Testis (tissue), 3 donors: ENCODE measurements around the gene WDR19. TPM values are rescaled to one million over a fixed set of nuclear protein-coding genes. Genes with fewer than 3 reads are reported as not detected.
"Not testable (repeated sequence)": the region's sequence is repeated elsewhere in the genome, so short reads cannot be mapped to it uniquely, and the experiment has no call there.

ENCODE experiments used
- DNase-seq: peaks from one replicate; pipeline ENCODE4 v3.0.0-alpha.2; 2019
- H3K27ac ChIP-seq, 2 donors: fragments of 200-600 bp; sonication (generic); one replicate each; pipeline ENCODE4 v1.5.1; 2019
- H3K27me3 ChIP-seq: fragments of 200-600 bp; sonication (generic); one replicate; pipeline ENCODE4 v1.5.1; 2019
- H3K36me3 ChIP-seq: fragments of 200-600 bp; sonication (generic); one replicate; pipeline ENCODE4 v1.5.1; 2017; ENCODE audit warnings: low read depth; ENCODE audit errors: missing control alignments
- H3K4me1 ChIP-seq: fragments of 200-600 bp; sonication (generic); one replicate; pipeline ENCODE4 v1.5.1; 2019
- H3K4me3 ChIP-seq, 2 donors: fragments of 200-600 bp; sonication (generic); one replicate each; pipeline ENCODE4 v1.5.1; 2017 to 2019
- H3K9me3 ChIP-seq: fragments of 200-600 bp; sonication (generic); one replicate; pipeline ENCODE4 v1.5.1; 2017
- POLR2A ChIP-seq: fragments of 450-650 bp; IDR thresholded peaks from one replicate; pipeline ENCODE4 v1.6.1; 2017; ENCODE audit warnings: antibody characterized with exemption, mild to moderate bottlenecking, moderate library complexity
- WGBS, 2 donors: methylation state at CpG; one replicate each; pipeline ENCODE4 v1.1.5; 2018; 5-methylcytosine and 5-hydroxymethylcytosine counted together
- intact Hi-C: fragments of 100-400 bp; cut with DNase I; formaldehyde crosslinking; loops from one replicate; pipeline ENCODE4 v1.15.1; 2023; ENCODE audit warnings: low total_unique reads
- polyA plus RNA-seq: library from polyadenylated mRNA; stranded (reverse); fragments of 350-450 nt; fragmentation: Illumina TruSeq; extraction: RNeasy Lipid Tissue Mini Kit (QIAGEN cat#74804); gene quantifications from one replicate; pipeline ENCODE4 v1.2.3, GENCODE V29; 2014; ENCODE audit warnings: low read depth, low replicate concordance; ENCODE audit not compliant: insufficient read depth
- total RNA-seq, 2 donors: library from RNA; depleted of rRNA; stranded (reverse); fragments of >200 nt; gene quantifications; one replicate each; pipeline ENCODE4 v1.2.3, GENCODE V29; 2016
- TF ChIP-seq, protein P1 (sequence below), 3 experiments: fragments of 450-650 bp in 2 of 3; fragments of 200-600 bp in 1 of 3; sonication (generic) in 1 of 3; IDR thresholded peaks; one replicate each; pipeline ENCODE4 v1.5.1; 2016 to 2019; ENCODE audit warnings: antibody characterized with exemption in 3 of 3, mild to moderate bottlenecking in 2 of 3, moderate library complexity in 1 of 3

Gene WDR19
- total and polyA plus RNA-seq, 3 donors from 2014 or later = 44.6 to 56.5 (median 49.3) TPM

DNA sequence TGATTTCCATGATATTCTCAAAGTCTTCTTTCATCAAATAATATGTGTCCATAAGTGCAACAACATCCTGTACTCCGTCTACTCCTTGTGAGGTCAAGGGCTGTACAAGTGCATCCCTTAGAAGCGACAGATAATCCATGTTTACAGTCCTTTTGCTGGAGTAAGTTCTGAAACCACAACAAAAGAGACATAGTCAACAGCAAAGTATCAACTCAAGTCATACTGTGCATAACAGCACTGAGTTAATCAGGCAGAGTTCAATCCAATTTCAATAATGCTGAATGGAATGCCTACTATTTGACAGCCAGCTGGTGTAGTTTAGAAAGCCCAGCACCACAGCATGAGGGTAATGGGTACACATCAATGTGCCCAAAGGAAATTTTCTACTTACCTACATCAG is 109.4 kb downstream of the WDR19 start:
- no peak for DNase-seq
- WGBS, 2 donors = 87 to 91% methylated on average over 2 of the region's 2 CpGs
- Histone ChIP-seq H3K27ac (no peak overlapping the region), H3K4me3 (no peak overlapping the region), H3K9me3 (no peaks in the 10 kb centered on the region), H3K4me1 (no peaks in the 10 kb centered on the region), H3K36me3 (no peaks in the 10 kb centered on the region), H3K27me3 (no peaks in the 10 kb centered on the region)
- intact Hi-C loops = no loop called here
- no peak for TF ChIP-seq POLR2A
- TF ChIP-seq, protein P1, sequence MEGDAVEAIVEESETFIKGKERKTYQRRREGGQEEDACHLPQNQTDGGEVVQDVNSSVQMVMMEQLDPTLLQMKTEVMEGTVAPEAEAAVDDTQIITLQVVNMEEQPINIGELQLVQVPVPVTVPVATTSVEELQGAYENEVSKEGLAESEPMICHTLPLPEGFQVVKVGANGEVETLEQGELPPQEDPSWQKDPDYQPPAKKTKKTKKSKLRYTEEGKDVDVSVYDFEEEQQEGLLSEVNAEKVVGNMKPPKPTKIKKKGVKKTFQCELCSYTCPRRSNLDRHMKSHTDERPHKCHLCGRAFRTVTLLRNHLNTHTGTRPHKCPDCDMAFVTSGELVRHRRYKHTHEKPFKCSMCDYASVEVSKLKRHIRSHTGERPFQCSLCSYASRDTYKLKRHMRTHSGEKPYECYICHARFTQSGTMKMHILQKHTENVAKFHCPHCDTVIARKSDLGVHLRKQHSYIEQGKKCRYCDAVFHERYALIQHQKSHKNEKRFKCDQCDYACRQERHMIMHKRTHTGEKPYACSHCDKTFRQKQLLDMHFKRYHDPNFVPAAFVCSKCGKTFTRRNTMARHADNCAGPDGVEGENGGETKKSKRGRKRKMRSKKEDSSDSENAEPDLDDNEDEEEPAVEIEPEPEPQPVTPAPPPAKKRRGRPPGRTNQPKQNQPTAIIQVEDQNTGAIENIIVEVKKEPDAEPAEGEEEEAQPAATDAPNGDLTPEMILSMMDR (IDR thresholded peaks at IDR 0.05) = no peak

DNA sequence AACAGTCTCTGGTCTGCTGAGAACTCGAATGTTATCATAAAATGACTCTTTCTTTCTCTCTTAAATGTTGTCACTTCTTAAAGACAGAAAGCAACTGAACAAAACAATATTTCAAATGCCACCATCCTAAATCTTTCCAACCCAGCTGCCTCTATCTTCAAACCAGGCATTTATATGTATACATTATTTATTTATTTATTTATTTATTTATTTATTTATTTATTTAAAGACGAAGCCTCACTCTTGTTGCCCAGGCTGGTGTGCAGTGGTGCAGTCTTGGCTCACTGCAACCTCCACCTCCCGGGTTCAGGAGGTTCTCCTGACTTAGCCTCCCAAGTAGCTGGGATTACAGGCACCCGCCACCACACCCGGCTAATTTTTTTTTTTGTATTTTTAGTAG is 110.1 kb downstream of the WDR19 start:
- H3K4me3 ChIP-seq, intact Hi-C loops, H3K27me3 ChIP-seq, H3K9me3 ChIP-seq, DNase-seq, H3K27ac ChIP-seq, H3K36me3 ChIP-seq, H3K4me1 ChIP-seq: not testable (repeated sequence)
- WGBS, 2 donors = 87 to 90% methylated on average over 5 of the region's 5 CpGs

DNA sequence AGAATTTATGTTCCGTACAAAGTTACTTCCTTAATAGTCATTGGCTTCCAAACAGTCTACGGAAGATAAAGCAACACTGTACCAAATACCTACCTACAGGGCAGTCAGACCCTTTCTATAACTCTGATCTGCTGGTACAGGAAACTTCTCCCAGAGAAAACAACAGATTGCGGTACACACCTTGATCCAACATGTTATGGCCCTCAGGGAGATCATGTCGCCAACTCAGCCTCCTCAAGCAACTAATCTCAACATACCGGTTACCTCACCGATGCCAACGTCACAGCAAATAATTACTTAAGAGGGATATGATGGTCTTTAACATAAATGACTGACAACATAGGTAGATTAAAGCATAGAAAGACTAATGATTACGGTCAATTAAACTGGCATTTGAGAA is 113.5 kb downstream of the WDR19 start:
- intact Hi-C loops = no loop called here
- WGBS, 2 donors = 96% methylated on average over 8 of the region's 8 CpGs
- no peaks in the 10 kb centered on the region for H3K36me3 ChIP-seq

DNA sequence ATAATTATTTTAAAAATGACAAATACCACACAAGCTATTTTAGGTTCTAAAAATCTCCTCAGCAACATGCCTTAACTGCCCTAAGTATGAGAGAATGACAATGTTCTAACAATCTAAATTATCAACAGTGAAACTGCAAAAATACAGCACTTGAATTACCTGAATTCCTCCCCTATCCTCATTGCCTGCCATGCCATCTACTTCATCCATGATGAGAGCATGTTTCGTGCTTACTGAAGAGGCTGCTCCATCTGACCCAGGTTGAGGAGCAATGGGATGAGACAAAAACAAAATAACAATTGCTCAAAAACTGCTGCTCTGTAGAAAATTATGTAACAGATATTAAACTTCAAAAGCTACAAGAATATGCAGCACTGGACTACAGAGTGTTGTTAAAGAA is 120.6 kb downstream of the WDR19 start:
- H3K27me3 ChIP-seq = no peaks in the 10 kb centered on the region
- no peaks in the 10 kb centered on the region for H3K36me3 ChIP-seq
- WGBS, 2 donors = 86 to 91% methylated on average over 1 of the region's 1 CpG
- no peak overlapping the region for H3K27ac ChIP-seq
- no peak for DNase-seq
- no peak for TF ChIP-seq POLR2A
- TF ChIP-seq, protein P1 (IDR thresholded peaks at IDR 0.05) = no peak
- no peaks in the 10 kb centered on the region for H3K4me1 ChIP-seq
- no peaks in the 10 kb centered on the region for H3K9me3 ChIP-seq
- intact Hi-C loops = no loop called here
- no peak overlapping the region for H3K4me3 ChIP-seq

More for the DNA sequence above, 113.5 kb downstream of the WDR19 start:
- no peak overlapping the region for H3K4me3 ChIP-seq
- H3K9me3 ChIP-seq = no peaks in the 10 kb centered on the region
- H3K27me3 ChIP-seq = no peaks in the 10 kb centered on the region
- no peaks in the 10 kb centered on the region for H3K4me1 ChIP-seq
- TF ChIP-seq, protein P1 (IDR thresholded peaks at IDR 0.05) = no peak
- no peak for TF ChIP-seq POLR2A
- DNase-seq = no peak
- H3K27ac ChIP-seq = no peak overlapping the region

DNA sequence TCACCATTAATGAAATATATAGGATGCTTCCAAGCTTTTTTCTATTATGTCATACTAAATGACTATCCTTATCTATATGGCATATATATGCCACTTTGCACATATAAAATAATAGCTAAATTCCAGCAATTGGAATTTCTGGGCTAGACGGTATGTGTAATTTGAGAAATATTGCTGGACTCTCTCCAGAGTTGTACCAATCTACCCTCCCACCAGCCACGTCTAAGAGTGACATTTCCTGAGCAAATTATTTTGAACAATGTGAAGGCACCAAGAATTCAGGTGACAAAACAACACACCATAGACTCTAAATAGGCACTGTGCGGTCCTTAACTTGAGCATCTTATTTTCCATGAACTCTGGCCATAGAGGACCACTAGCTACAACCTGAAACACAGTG is 121.5 kb downstream of the WDR19 start:
- Histone ChIP-seq H3K27me3 (no peaks in the 10 kb centered on the region), H3K9me3 (no peaks in the 10 kb centered on the region), H3K36me3 (no peaks in the 10 kb centered on the region), H3K4me1 (no peaks in the 10 kb centered on the region), H3K4me3 (no peak overlapping the region), H3K27ac (no peak overlapping the region)
- 87 to 93% methylated on average over 3 of the region's 3 CpGs for WGBS, 2 donors
- TF ChIP-seq, protein P1 (IDR thresholded peaks at IDR 0.05) = no peak
- no peak for TF ChIP-seq POLR2A
- intact Hi-C loops = no loop called here
- DNase-seq = no peak
